A549 (cell line): Measurements from ENCODE around the gene PSG4.
"Not testable (repeated sequence)": the region's sequence is repeated elsewhere in the genome, so short reads cannot be mapped to it uniquely, and the experiment has no call there.

Source experiments
- CTCF ChIP-seq: fragments of >200 bp; sonication (Bioruptor Twin); formaldehyde crosslinking; IDR thresholded peaks from 3 replicates; pipeline ENCODE4 v1.5.1; 2016
- EHMT2 ChIP-seq: fragments of 200-600 bp; sonication (generic); IDR thresholded peaks from 2 replicates; pipeline ENCODE4 v1.6.1; 2016; ENCODE audit warnings: antibody characterized with exemption, low read depth, mild to moderate bottlenecking, moderate library complexity
- EP300 ChIP-seq, 2 experiments: fragments of >200 bp; sonication (Bioruptor Twin); formaldehyde crosslinking; IDR thresholded peaks; 2 replicates in 1 of 2; 3 replicates in 1 of 2; pipeline ENCODE4 v1.6.1; 2016 to 2017
- JUNB ChIP-seq: fragments of >200 bp; sonication (Bioruptor Twin); formaldehyde crosslinking; IDR thresholded peaks from 2 replicates; pipeline ENCODE4 v1.6.1; 2016
- KDM1A ChIP-seq: fragments of 200-600 bp; sonication (generic); IDR thresholded peaks from 2 replicates; pipeline ENCODE4 v1.6.1; 2016; ENCODE audit warnings: low read depth, mild to moderate bottlenecking
- MYC ChIP-seq: IDR thresholded peaks from 2 replicates; pipeline ENCODE4 v1.6.1; 2012; ENCODE audit warnings: mild to moderate bottlenecking, inconsistent platforms, low read length, improper control_type of control experiment, borderline replicate concordance
- PBX3 ChIP-seq: IDR thresholded peaks from 2 replicates; pipeline ENCODE4 v1.6.1; 2012
- POLR2A ChIP-seq: IDR thresholded peaks from 2 replicates; pipeline ENCODE4 v1.6.1; 2012; ENCODE audit warnings: mild to moderate bottlenecking, low read length
- RAD21 ChIP-seq, 2 experiments: fragments of >200 bp in 1 of 2; sonication (Bioruptor Twin) in 1 of 2; formaldehyde crosslinking in 1 of 2; IDR thresholded peaks in 1 of 2; conservative IDR thresholded peaks in 1 of 2; 2 replicates in 1 of 2; 3 replicates in 1 of 2; pipeline ENCODE4 v1.6.1; 2012 to 2018; ENCODE audit warnings: inconsistent platforms in 1 of 2
- REST ChIP-seq: fragments of 200-600 bp; sonication (generic); IDR thresholded peaks from 2 replicates; pipeline ENCODE4 v1.6.1; 2016; ENCODE audit warnings: antibody characterized with exemption, mild to moderate bottlenecking, moderate library complexity
- RFX5 ChIP-seq: fragments of 450-650 bp; IDR thresholded peaks from 2 replicates; pipeline ENCODE4 v1.7.1; 2014; ENCODE audit warnings: antibody characterized with exemption, mild to moderate bottlenecking, moderate library complexity
- ZFP36 ChIP-seq: fragments of 450-650 bp; IDR thresholded peaks from 2 replicates; pipeline ENCODE4 v1.6.1; 2014; ENCODE audit warnings: borderline replicate concordance; ENCODE audit not compliant: partially characterized antibody
- ZSCAN20 ChIP-seq: fragments of 250-450 bp; sonication (Bioruptor Pico); IDR thresholded peaks from 2 replicates; pipeline ENCODE4 v1.8.0; 2022; ENCODE audit warnings: mild to moderate bottlenecking, moderate library complexity
- TF ChIP-seq, protein P1 (sequence below): fragments of >200 bp; sonication (Bioruptor Twin); formaldehyde crosslinking; IDR thresholded peaks from 2 replicates; pipeline ENCODE4 v1.6.1; 2016

DNA sequence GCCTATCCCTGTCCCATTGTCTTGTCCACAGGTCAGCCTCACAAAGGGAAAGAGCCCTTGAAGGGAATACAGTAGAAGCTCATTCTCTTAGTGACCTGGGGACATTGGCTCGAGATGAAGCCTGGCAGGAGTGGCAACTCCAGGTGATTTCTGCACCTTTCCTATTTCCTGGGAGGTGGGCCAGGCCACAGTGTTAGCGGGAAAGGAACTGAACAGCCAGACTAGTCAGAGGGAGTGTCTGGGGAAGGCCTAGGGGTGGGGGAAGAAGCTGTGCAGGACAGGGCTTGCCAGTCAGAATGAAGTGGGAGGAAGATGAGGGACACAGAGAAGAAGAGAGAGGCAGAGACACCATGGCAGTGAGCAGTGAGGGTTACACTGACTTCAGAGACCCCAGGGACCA, 3.5 kb downstream of the PSG4 start:
- TF ChIP-seq JUNB; CTCF; ZSCAN20 (CRISPR knock-in tag); EHMT2; ZFP36; EP300 (IDR thresholded peaks at IDR 0.05); KDM1A; RFX5; RAD21 (conservative IDR thresholded peaks at IDR 0.05 in 1 of 2, IDR thresholded peaks at IDR 0.05 in 1 of 2); REST; PBX3; POLR2A; MYC: not testable (repeated sequence)
- TF ChIP-seq, protein P1, sequence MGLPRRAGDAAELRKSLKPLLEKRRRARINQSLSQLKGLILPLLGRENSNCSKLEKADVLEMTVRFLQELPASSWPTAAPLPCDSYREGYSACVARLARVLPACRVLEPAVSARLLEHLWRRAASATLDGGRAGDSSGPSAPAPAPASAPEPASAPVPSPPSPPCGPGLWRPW: not testable (repeated sequence)
